ENCODE measurements around the gene SLC8A1.
A peak's percentile ranks its signal among the peaks of the same experiment; 100 is the strongest.

SLC8A1 gene

DNA sequence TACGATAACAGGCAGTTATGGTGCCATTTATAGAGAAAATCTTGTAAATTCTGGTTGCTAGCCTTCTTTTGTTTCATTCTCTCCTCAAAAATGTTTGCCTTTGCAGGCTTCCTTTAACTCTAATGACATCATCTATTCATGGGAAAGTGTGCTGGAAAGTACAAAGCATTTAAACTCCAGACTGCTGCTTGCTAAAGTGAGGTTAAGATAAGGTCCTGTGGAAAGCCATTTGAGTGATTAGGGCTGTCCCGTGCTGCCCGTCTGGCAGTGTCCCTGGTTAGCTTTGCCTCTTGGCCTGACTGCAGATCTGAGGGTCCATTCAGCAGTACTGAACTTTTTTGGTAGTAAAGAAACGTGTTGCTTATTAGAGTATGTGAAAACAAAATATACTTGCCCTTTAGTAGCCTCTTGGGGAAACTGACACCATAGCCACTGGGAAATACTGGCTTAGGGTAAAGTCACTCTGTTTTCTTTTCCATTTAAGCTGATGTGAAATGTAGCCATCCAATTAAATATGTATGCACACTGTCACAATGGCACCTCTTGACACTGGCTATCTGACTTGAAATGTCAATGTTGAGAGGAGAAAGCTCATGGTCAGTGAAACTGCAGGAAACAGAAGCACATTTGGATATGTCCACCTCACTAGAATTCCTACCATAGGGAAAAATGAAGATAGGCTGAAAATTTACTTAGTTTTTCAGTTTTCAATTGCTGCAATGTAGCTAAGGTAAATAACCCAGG is 321.5 kb downstream of the SLC8A1 start:
- H3K4me3 ChIP-seq (ENCODE audit: low read depth, low read length), result no peak overlapping the region
- DNase-seq (ENCODE audit: low read depth), result peak; percentile 41
- TF ChIP-seq, protein P1, sequence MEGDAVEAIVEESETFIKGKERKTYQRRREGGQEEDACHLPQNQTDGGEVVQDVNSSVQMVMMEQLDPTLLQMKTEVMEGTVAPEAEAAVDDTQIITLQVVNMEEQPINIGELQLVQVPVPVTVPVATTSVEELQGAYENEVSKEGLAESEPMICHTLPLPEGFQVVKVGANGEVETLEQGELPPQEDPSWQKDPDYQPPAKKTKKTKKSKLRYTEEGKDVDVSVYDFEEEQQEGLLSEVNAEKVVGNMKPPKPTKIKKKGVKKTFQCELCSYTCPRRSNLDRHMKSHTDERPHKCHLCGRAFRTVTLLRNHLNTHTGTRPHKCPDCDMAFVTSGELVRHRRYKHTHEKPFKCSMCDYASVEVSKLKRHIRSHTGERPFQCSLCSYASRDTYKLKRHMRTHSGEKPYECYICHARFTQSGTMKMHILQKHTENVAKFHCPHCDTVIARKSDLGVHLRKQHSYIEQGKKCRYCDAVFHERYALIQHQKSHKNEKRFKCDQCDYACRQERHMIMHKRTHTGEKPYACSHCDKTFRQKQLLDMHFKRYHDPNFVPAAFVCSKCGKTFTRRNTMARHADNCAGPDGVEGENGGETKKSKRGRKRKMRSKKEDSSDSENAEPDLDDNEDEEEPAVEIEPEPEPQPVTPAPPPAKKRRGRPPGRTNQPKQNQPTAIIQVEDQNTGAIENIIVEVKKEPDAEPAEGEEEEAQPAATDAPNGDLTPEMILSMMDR (IDR thresholded peaks at IDR 0.05; ENCODE audit: low read depth, low read length, missing control alignments), result no peak
- in situ Hi-C loops (cut with HindIII; ENCODE audit: low sequenced_read_pairs), result no loop called here

DNA sequence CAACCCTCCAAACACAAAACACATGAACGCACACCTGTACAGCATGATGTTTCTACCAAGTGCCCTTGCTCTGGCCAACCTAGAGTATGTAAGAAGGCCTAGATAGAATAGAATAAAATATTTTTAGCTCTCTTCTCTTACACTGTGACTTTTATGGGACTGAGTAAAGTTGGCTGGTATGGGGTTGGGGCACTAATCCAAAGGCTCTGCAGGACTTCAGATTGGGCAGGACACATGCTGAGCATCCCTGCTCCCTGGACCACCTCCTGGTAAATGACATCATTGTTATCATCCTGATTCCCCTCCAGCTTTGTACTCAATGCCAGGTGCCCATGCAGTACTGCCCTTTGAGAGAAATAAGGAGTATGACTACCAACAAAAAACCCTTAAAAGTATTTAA is 322.2 kb downstream of the SLC8A1 start:
- in situ Hi-C loops (cut with HindIII; ENCODE audit: low sequenced_read_pairs), result no loop called here
- H3K4me3 ChIP-seq (ENCODE audit: low read depth, low read length), result no peak overlapping the region
- DNase-seq (ENCODE audit: low read depth), result no peak
- TF ChIP-seq, protein P1 (IDR thresholded peaks at IDR 0.05; ENCODE audit: low read depth, low read length, missing control alignments), result no peak

DNA sequence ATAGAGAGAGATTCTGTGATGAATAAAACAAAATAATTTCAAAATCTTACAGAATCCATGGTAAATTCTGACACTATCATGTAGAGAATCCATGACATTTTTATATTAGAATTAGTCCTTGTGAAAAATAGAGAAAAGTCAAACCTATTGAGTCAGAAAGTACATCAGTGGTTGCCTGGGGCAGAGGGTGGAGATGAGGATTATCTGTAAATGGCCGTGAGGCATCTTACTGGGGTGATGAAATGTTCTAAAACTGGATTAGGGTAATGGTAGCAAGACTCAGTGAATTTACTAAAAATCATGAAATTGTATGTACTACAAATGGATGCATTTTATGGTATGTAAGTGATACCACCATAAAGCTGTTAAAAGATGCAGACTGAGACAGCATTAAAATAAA is 323.1 kb downstream of the SLC8A1 start:
- in situ Hi-C loops (cut with HindIII; ENCODE audit: low sequenced_read_pairs), result no loop called here
- DNase-seq (ENCODE audit: low read depth), result no peak
- no peak overlapping the region for H3K4me3 ChIP-seq (ENCODE audit: low read depth, low read length)
- TF ChIP-seq, protein P1 (IDR thresholded peaks at IDR 0.05; ENCODE audit: low read depth, low read length, missing control alignments), result no peak

DNA sequence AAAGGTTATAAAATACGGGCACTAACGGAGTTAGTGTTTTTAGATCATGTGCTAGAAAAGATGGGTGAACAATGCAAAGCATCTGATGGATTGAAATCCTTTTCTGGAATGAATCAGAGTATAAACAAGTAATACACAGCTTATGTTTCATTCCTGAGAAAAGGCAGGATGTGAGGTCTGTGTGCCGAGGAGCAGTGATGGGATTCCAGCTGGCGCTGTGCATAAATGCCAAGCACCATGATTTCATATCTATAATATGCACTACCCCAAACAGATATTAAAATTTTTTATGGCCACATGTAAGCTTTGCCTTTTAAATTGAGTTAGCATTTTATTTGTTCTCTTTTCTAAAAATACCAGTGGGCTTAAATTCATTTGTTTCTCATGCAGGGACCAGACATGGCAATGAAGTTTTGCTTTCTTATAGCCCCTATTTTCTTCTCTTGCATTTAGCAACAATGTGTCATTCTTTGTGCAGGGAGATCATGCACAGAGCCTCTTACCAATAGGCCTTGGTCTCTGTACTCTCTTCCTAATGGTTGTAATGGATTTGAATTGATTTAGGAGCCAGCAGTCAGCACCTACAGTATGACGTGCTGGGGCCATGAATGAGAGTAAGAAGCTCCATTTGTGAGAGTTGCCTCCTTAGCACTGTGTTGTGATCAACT is 323.9 kb downstream of the SLC8A1 start:
- H3K4me3 ChIP-seq (ENCODE audit: low read depth, low read length), result no peak overlapping the region
- in situ Hi-C loops (cut with HindIII; ENCODE audit: low sequenced_read_pairs), result no loop called here
- TF ChIP-seq, protein P1 (IDR thresholded peaks at IDR 0.05; ENCODE audit: low read depth, low read length, missing control alignments), result no peak
- DNase-seq (ENCODE audit: low read depth), result peak; percentile 20

DNA sequence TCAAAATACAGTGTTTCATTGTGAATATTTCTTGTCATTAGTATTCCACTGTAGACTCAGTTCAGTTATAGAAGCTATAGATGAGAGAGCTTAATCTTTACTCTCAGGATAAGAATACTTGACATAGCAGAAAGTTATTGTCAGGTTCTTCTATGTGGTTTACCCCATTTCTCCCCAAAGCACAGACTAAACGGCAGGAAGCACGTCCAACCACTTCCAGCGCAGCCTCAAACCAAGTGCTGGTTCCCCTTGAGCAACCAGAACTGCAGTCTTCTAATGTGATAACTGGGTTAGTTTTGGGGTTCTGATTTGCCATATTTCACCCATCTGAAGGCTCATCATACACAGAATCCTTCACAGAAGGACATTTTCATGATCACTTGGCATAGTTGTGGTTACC is 324.7 kb downstream of the SLC8A1 start:
- in situ Hi-C loops (cut with HindIII; ENCODE audit: low sequenced_read_pairs), result no loop called here
- H3K4me3 ChIP-seq (ENCODE audit: low read depth, low read length), result no peak overlapping the region
- no peak for DNase-seq (ENCODE audit: low read depth)
- TF ChIP-seq, protein P1 (IDR thresholded peaks at IDR 0.05; ENCODE audit: low read depth, low read length, missing control alignments), result no peak

DNA sequence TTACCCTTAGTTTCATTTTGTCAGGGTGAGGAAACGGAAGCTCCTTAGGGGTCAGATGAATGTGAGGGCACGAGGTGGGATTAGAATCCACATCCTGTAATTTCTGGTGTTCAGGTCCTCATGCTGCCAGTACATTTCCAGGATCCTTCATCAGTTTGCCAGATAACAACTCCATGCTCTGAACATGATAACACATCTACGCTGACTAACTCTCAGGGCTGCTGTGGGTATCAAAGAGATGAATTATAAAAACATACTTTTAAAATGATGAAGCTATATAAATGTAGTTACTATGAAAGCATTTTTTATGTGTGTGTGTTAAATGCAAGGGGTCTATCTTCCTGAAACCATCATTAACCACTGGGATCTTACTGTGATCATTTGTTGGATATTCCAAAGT is 325.9 kb downstream of the SLC8A1 start:
- H3K4me3 ChIP-seq (ENCODE audit: low read depth, low read length), result no peak overlapping the region
- in situ Hi-C loops (cut with HindIII; ENCODE audit: low sequenced_read_pairs), result no loop called here
- TF ChIP-seq, protein P1 (IDR thresholded peaks at IDR 0.05; ENCODE audit: low read depth, low read length, missing control alignments), result no peak
- DNase-seq (ENCODE audit: low read depth), result no peak

All from astrocyte of the cerebellum (primary cell).